ENCODE measurements around the gene MRPL24. TPM values are rescaled to one million over a fixed set of nuclear protein-coding genes. Genes with fewer than 3 reads are reported as not detected.

The MRPL24 gene
- total and polyA plus RNA-seq, 8 donors: 42.8 to 62.2 (median 55.4) TPM

DNA sequence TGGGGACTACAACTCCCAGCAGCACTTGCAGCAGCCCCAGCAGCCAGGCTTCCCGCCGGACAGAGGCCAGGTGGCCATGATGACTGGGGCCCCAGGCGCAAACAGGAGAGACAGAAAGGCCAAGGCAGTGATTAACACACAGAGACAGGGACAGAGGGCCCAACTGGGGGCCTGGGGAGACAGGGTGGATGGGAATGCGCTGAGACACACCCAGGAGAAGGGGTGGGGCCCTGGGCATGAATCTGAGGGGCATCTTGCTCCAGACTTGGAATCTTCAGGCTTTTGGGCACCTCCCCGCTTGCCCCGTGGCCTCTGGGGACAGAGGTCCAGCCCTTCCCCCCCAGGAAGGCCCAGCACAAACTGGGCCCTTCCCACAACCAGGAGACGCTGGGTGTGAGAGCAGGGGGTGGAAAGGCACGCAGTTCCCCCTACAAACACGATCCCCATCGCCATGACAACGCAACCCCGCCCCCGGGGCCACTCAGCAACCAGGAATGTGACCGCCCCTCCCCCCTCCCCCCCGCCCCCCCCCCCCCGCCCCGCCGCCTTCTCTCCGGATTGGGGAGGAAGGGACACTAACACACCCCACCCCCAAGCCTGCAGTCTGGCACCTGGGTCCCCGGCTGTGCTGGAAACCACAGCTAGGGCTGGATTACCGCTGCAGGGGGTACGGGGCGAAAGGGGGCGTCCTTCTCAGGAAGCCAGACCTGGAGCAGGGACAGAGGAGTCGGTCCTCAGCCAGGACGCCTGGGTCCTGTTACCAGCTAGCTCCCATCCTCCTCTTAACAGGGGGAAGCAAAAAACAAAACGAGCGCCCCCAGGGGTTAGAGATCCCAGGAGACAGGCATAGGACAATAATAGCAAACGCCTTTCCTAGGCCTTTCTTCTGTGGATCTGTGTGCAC, 6.1 kb upstream of the MRPL24 start:
- H3K27ac ChIP-seq: peak overlapping the region; percentile 98
- DNase-seq (peak; percentile 89 to 95 (median 92)), ATAC-seq (peak; percentile 65)
- H3K9me3 ChIP-seq: no peaks in the 10 kb centered on the region
- H3K4me3 ChIP-seq: peak overlapping the region; percentile 45 to 97
- no peaks in the 10 kb centered on the region for H3K27me3 ChIP-seq
- intact Hi-C loops (cut with DNase I): no loop called here
- H3K4me1 ChIP-seq: peaks cover 38 to 76% of the 10 kb centered on the region in 2 donors
- peaks cover 0 to 35% of the 10 kb centered on the region in 2 donors for H3K36me3 ChIP-seq
- TF ChIP-seq, protein P1, sequence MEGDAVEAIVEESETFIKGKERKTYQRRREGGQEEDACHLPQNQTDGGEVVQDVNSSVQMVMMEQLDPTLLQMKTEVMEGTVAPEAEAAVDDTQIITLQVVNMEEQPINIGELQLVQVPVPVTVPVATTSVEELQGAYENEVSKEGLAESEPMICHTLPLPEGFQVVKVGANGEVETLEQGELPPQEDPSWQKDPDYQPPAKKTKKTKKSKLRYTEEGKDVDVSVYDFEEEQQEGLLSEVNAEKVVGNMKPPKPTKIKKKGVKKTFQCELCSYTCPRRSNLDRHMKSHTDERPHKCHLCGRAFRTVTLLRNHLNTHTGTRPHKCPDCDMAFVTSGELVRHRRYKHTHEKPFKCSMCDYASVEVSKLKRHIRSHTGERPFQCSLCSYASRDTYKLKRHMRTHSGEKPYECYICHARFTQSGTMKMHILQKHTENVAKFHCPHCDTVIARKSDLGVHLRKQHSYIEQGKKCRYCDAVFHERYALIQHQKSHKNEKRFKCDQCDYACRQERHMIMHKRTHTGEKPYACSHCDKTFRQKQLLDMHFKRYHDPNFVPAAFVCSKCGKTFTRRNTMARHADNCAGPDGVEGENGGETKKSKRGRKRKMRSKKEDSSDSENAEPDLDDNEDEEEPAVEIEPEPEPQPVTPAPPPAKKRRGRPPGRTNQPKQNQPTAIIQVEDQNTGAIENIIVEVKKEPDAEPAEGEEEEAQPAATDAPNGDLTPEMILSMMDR (IDR thresholded peaks at IDR 0.05): no peak

DNA sequence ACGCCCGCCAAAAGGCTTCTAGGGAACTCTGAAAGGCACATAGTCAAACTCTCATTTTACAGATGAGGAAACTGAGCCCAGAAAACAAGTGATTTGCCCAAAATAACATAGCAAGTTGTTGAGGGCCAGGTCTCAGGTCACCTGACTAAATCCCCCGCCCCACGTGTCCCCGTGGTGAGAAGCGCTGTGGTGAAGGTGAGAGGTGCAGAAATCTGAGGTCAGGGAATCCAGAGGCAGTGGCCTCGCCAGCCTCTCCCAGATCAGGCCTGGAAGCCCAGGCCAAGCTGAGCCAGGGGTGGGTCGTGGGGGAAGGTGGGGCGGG, 5.5 kb upstream of the MRPL24 start:
- H3K9me3 ChIP-seq: no peaks in the 10 kb centered on the region
- intact Hi-C loops (cut with DNase I): no loop called here
- TF ChIP-seq, protein P1 (IDR thresholded peaks at IDR 0.05): no peak
- DNase-seq (no peak), ATAC-seq (no peak)
- peaks cover 38 to 82% of the 10 kb centered on the region in 2 donors for H3K4me1 ChIP-seq
- H3K36me3 ChIP-seq: peaks cover 0 to 35% of the 10 kb centered on the region in 2 donors
- H3K27me3 ChIP-seq: no peaks in the 10 kb centered on the region
- H3K4me3 ChIP-seq: peak overlapping the region; percentile 45 to 97
- peak overlapping the region; percentile 98 for H3K27ac ChIP-seq

DNA sequence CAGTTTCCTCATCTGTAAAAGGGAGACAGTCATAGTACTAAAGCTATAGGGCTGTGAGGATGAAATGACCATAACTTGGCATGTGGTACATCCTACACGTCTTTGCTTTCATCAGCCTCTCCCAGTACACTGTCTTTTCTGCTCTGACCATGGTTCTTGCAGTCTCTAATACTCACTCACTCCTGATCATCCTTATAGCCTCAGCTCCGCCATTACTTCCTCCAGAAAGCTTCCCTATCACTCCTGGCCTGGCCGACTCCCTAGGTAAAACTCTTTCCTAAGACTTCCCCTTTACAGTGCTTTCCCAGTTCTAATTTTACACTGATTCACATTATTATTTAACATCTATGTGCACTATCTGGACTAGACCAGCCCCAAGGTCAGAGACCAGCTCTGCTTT, 5.0 kb upstream of the MRPL24 start:
- Histone ChIP-seq H3K4me1 (peaks cover 38 to 83% of the 10 kb centered on the region in 2 donors), H3K27me3 (no peaks in the 10 kb centered on the region), H3K27ac (peak overlapping the region; percentile 98), H3K4me3 (peak overlapping the region; percentile 45 to 97), H3K36me3 (peaks cover 0 to 35% of the 10 kb centered on the region in 2 donors), H3K9me3 (no peaks in the 10 kb centered on the region)
- ATAC-seq (no peak), DNase-seq (no peak)
- intact Hi-C loops (cut with DNase I): no loop called here
- TF ChIP-seq, protein P1 (IDR thresholded peaks at IDR 0.05): no peak

DNA sequence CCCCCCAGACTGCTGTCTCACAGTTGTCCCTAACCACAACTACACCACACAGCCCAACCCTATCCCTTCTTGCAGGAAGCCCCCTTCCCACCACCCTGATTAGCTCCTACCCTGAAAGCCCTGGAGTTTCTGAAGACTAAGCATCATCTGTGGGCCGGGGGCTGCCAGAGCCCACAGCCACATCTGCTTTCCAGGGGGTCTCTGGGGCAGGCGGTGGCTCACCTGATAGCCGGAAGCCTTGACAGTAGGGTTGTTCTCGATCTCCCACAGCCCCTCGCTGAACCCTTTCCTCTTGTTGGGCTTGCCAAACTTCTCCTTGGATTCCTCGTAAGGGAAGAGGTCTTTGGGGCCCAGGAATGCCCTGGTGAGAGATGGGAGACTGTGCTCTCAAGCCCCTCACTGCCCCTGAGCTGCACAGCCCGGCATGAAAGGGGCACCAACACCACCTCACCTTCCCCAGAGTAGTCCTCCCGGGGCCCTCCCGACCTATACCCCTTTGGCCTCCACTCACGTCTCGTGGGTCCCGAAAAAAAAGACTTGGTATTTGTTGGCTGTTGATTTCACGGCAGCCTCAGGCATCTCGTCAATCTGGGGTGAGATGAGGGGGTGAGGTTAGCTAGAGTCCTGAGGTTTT, 4.0 kb upstream of the MRPL24 start:
- peaks cover 42 to 86% of the 10 kb centered on the region in 2 donors for H3K4me1 ChIP-seq
- intact Hi-C loops (cut with DNase I): no loop called here
- DNase-seq (no peak), ATAC-seq (no peak)
- TF ChIP-seq, protein P1 (IDR thresholded peaks at IDR 0.05): no peak
- peaks cover 0 to 35% of the 10 kb centered on the region in 2 donors for H3K36me3 ChIP-seq
- H3K27me3 ChIP-seq: no peaks in the 10 kb centered on the region
- H3K27ac ChIP-seq: peak overlapping the region in 1 of 2 donors; percentile 98
- H3K9me3 ChIP-seq: no peaks in the 10 kb centered on the region
- H3K4me3 ChIP-seq: no peak overlapping the region

DNA sequence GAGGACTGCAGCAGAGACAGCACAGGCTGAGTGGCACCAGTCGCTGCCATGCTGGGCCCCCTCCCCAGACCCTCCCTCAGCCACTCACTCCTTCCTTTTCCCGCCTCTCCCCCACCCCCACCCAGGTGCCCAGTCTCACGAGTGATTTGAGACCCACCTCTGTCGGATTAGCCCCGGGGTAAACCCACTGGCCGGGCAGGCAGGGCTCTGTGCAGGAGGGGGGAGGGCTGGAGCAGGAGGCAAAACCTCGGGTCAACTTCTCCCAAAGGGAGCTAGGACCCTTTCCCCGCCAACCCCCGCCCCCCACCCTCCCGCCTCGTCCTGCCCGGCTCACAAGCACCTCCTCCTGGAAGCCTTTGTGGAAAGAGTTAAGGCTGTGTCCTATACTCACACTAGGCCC, 3.5 kb upstream of the MRPL24 start:
- DNase-seq (no peak), ATAC-seq (no peak)
- Histone ChIP-seq H3K4me1 (peaks cover 37 to 86% of the 10 kb centered on the region in 2 donors), H3K27me3 (no peaks in the 10 kb centered on the region), H3K36me3 (peaks cover 0 to 35% of the 10 kb centered on the region in 2 donors), H3K9me3 (no peaks in the 10 kb centered on the region), H3K27ac (peak overlapping the region in 1 of 2 donors; percentile 89), H3K4me3 (no peak overlapping the region)
- TF ChIP-seq, protein P1 (IDR thresholded peaks at IDR 0.05): no peak
- intact Hi-C loops (cut with DNase I): no loop called here
